22Rv1 (cell line): ENCODE data around the gene HTR3B.

Experiments
- ZFX ChIP-seq: fragments of 450-650 bp; IDR thresholded peaks from 2 replicates; pipeline ENCODE4 v1.6.1; 2017; ENCODE audit warnings: antibody characterized with exemption, borderline replicate concordance
- TF ChIP-seq, protein P1 (sequence below): fragments of 450-650 bp; IDR thresholded peaks from 2 replicates; pipeline ENCODE4 v1.5.1; 2017; ENCODE audit warnings: mild to moderate bottlenecking

DNA sequence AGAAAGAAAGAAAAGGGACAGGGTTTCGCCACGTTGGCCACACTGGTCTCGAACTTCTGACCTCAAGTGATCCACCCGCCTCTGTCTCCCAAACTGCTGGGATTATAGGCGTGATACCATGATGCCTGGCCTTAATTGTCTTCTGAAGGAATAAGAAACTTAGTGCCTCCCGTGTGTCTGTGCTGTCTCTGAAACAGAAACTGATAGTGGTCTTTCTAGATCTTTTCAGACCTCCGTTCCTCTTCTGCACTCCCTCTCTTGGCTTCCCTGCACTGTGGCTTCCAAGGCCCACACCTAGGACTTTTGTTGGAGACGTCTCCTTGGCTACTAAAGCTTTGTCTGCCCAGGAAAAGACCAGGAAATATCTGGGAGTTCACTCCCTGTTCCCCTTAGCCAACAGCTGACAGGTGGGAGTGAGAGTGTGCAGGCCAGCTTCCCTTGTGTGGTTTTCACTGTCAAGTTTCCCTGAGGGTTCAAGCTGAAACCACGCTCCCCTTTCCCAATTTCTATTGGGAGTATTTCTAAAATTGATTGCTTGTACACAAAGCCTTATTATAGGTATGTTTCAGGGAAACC, 10.1 kb upstream of the HTR3B start:
- TF ChIP-seq, protein P1, sequence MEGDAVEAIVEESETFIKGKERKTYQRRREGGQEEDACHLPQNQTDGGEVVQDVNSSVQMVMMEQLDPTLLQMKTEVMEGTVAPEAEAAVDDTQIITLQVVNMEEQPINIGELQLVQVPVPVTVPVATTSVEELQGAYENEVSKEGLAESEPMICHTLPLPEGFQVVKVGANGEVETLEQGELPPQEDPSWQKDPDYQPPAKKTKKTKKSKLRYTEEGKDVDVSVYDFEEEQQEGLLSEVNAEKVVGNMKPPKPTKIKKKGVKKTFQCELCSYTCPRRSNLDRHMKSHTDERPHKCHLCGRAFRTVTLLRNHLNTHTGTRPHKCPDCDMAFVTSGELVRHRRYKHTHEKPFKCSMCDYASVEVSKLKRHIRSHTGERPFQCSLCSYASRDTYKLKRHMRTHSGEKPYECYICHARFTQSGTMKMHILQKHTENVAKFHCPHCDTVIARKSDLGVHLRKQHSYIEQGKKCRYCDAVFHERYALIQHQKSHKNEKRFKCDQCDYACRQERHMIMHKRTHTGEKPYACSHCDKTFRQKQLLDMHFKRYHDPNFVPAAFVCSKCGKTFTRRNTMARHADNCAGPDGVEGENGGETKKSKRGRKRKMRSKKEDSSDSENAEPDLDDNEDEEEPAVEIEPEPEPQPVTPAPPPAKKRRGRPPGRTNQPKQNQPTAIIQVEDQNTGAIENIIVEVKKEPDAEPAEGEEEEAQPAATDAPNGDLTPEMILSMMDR, result no peak
- no peak for TF ChIP-seq ZFX
